ENCODE measurements around the gene SOX15. TPM values are rescaled to one million over a fixed set of nuclear protein-coding genes. Genes with fewer than 3 reads are reported as not detected.

The SOX15 gene
- total RNA-seq, 1 donor from 2014 or later = 3.4 TPM

DNA sequence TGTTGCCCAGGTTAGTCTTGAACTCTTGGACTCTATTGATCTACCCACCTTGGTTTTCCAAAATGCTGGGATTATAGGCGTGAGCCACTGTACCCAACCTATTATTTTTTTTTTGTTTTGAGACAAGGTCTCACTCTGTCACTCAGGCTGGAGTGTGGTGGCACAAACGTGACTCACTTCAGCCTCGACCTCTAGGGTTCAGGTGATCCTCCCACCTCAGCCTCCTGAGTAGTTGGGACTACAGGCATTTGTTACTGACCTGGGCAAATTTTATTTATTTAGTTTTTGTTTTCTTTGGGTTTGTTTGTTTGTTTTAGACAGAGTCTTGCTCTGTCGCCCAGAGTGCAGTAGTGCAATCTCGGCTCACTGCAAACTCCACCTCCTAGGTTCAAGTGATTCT, 33.8 kb upstream of the SOX15 start:
- no peak for DNase-seq (ENCODE audit: low read depth)
- Histone ChIP-seq H3K4me3 (ENCODE audit: low read depth, low read length) (no peak overlapping the region), H3K36me3 (ENCODE audit: control insufficient read depth, insufficient read depth, low read length) (no peaks in the 10 kb centered on the region), H3K27me3 (ENCODE audit: control insufficient read depth, insufficient read depth, low read length) (no peaks in the 10 kb centered on the region)
- TF ChIP-seq, protein P1, sequence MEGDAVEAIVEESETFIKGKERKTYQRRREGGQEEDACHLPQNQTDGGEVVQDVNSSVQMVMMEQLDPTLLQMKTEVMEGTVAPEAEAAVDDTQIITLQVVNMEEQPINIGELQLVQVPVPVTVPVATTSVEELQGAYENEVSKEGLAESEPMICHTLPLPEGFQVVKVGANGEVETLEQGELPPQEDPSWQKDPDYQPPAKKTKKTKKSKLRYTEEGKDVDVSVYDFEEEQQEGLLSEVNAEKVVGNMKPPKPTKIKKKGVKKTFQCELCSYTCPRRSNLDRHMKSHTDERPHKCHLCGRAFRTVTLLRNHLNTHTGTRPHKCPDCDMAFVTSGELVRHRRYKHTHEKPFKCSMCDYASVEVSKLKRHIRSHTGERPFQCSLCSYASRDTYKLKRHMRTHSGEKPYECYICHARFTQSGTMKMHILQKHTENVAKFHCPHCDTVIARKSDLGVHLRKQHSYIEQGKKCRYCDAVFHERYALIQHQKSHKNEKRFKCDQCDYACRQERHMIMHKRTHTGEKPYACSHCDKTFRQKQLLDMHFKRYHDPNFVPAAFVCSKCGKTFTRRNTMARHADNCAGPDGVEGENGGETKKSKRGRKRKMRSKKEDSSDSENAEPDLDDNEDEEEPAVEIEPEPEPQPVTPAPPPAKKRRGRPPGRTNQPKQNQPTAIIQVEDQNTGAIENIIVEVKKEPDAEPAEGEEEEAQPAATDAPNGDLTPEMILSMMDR (IDR thresholded peaks at IDR 0.05; ENCODE audit: insufficient read depth, low read length, poor library complexity, severe bottlenecking) = no peak

DNA sequence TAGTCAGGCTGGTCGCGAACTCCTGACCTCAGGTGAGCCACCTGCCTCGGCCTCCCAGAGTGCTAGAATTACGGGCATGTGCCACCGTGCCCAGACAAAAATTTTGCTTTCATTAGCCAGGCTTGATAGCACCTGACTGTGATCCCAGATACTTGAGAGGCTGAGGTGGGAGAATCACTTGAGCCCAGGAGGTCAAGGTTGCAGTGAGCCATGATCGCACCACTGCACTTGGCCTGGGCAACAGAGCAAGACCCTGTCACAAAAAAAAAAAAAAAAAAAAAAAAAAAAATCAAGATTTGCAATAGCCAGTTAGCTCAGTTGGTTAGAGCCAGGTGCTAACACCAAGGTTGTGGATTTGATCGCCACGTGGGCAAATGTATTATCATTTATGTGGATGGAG, 30.9 kb upstream of the SOX15 start:
- TF ChIP-seq, protein P1 (IDR thresholded peaks at IDR 0.05; ENCODE audit: insufficient read depth, low read length, poor library complexity, severe bottlenecking) = no peak
- H3K36me3 ChIP-seq (ENCODE audit: control insufficient read depth, insufficient read depth, low read length) = no peaks in the 10 kb centered on the region
- H3K4me3 ChIP-seq (ENCODE audit: low read depth, low read length) = no peak overlapping the region
- no peak for DNase-seq (ENCODE audit: low read depth)
- no peaks in the 10 kb centered on the region for H3K27me3 ChIP-seq (ENCODE audit: control insufficient read depth, insufficient read depth, low read length)

DNA sequence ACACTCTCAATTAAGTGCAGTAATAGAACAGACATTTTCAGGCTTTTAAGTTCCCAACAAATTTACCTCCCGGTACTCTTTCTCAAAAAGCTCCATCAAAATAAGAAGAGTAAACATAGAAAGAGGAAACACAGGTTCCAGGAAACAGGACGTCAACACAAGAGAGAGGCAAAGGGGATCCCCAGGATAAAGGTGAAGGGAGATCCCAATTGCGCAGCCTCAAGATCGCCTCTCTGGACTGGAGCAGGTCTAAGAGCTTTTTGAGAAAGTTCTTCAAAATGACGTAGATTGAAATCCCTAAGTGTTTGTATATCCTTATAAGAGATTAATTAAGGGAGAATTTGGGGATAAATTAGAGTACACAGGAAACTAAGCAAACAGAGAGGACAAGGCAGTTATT, 28.7 kb upstream of the SOX15 start:
- no peak overlapping the region for H3K4me3 ChIP-seq (ENCODE audit: low read depth, low read length)
- TF ChIP-seq, protein P1 (IDR thresholded peaks at IDR 0.05; ENCODE audit: insufficient read depth, low read length, poor library complexity, severe bottlenecking) = no peak
- DNase-seq (ENCODE audit: low read depth) = no peak
- H3K36me3 ChIP-seq (ENCODE audit: control insufficient read depth, insufficient read depth, low read length) = no peaks in the 10 kb centered on the region
- no peaks in the 10 kb centered on the region for H3K27me3 ChIP-seq (ENCODE audit: control insufficient read depth, insufficient read depth, low read length)

DNA sequence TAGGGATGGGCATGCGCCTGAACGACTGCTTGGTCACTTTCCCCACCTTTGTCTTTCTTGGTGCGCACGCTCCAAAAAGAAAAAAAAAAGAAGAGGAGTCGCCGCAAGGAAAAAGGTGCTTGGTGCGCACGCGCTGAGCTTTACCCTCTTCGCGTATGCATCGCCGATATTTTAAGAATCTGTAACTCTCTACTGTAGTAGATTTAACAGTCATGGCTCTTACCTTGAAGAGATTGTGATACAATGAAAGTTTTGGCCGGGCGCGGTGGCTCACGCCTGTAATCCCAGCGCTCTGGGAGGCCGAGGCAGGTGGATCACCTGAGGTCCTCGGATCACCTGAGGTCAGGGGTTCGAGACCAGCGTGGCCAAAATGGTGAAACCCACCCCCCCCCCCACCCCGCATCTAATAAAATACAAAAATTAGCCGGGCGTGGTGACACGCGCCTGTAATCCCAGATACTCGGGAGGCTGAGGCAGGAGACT, 25.4 kb upstream of the SOX15 start:
- no peaks in the 10 kb centered on the region for H3K36me3 ChIP-seq (ENCODE audit: control insufficient read depth, insufficient read depth, low read length)
- DNase-seq (ENCODE audit: low read depth) = no peak
- TF ChIP-seq, protein P1 (IDR thresholded peaks at IDR 0.05; ENCODE audit: insufficient read depth, low read length, poor library complexity, severe bottlenecking) = no peak

DNA sequence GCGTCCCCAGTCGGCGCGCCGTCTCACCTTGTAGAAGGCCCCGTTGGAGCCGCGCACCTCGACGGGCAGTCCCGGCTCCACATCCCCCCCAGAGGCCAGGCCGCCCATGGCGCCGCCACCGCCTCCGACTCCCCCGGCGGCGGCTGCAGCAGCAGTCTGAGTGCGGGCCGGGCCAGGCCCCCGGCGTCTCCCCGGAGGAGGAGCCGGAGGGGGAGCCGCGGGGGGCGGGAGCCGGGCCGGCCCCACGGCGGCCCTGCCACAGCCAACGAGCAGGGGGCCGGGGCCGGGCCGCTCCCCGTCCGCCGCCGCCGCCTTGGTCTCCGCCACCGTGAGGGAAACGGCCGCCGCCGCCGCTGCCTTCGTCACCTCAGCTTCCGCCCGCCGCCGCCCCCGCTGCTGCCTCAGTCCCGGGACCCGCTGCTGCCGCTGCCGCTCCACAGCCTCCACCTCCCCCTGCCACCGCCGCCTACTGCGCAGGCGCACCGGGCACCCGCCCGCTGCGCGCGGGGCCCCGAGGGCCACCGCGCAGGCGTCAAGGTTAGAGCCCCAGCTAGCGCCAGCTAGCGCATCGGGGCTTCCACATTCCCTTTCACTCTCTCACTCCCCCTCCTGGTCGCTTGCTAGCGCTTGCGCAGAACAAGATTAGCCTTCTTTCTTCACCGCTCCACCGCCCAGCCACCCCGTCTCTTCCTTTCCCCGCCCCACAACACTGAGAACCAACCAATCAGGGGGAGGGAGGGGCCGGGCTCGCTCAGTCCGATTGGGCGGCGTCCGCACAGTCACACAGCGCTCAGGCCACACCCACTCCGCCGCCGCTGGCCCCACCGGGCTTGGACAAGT, 24.8 kb upstream of the SOX15 start, which contains the start of gene FXR2:
Gene FXR2 (minus strand): TSS at position 473 of the 840 bp plus-strand sequence. CDS start 365 bp downstream, at position 108.
- Histone ChIP-seq H3K36me3 (ENCODE audit: control insufficient read depth, insufficient read depth, low read length) (no peaks in the 10 kb centered on the region), H3K27me3 (ENCODE audit: control insufficient read depth, insufficient read depth, low read length) (no peaks in the 10 kb centered on the region), H3K4me3 (ENCODE audit: low read depth, low read length) (peak within 1 kb of the TSS; percentile 76)
- peak; percentile 96 for DNase-seq (ENCODE audit: low read depth)
- TF ChIP-seq, protein P1 (IDR thresholded peaks at IDR 0.05; ENCODE audit: insufficient read depth, low read length, poor library complexity, severe bottlenecking) = peak; percentile 70

More for the DNA sequence above, 25.4 kb upstream of the SOX15 start:
- Histone ChIP-seq H3K4me3 (ENCODE audit: low read depth, low read length) (peak overlapping the region; percentile 32), H3K27me3 (ENCODE audit: control insufficient read depth, insufficient read depth, low read length) (no peaks in the 10 kb centered on the region)
